ENCODE data around the gene RAB22A. TPM values are rescaled to one million over a fixed set of nuclear protein-coding genes. Genes with fewer than 3 reads are reported as not detected.
"Not testable (repeated sequence)": the region's sequence is repeated elsewhere in the genome, so short reads cannot be mapped to it uniquely, and the experiment has no call there.

Gene RAB22A
- polyA plus RNA-seq, 3 donors: 18.6 to 21.2 (median 19.0) TPM

DNA sequence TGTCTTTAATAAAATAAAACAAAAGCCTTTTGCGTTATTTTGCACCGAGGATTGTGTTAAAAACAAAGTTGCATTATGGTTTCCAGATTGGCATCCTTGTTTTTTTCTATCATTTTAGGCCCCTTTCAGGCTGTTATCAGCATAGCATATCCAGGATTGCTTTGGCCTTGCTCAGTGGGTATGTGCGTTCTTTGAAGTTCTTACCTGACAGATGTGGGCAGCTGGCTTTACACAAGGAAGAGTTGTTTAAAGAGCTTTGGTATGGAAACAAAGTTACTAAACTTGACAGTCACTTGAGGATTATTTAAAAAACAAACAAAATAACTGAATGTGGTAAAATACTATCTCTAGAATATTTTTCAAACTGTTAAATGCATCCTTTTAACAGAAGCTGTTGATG is 86.1 kb downstream of the RAB22A start:
- no peak for DNase-seq (ENCODE audit: extremely low read depth in 1 of 11, low read depth in 9 of 11, low spot score in 4 of 11)

DNA sequence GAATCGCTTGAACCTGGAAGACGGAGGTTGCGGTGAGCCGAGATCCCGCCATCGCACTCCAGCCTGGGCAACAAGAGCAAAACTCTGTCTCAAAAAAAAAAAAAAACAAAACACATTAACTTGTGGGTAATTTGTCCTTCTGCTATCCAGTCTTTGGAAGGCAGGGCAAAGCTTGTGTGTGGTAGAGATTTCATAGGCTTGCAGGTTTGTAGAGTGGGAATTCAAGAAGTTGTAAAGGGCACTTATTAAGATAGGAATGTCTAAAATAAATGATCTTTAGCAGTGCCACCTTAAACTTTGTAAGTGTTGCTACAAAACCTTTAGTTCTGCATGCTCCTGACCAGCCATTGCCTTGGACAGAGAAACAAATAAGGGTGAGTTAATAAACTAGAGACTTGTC is 87.9 kb downstream of the RAB22A start:
- DNase-seq (ENCODE audit: extremely low read depth in 1 of 11, low read depth in 9 of 11, low spot score in 4 of 11): no peak

DNA sequence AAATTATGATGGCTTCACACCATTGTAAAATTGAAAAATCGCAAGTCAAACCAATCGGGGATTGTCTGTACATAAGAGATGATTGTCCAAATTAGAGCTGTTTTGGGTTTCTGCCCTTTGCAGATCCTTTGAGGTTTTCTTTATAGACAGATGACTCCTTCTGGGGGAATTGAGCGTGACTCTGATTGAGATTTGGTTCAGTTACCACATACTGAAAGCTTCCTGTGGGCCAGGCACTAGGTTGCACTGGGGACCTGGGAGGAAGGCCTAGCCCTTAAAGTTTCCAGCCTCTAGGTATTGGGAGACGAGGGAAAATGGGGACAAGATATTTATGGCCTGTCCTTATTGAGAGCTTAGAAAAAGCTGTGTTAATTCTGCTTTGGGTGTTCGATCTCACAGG is 88.7 kb downstream of the RAB22A start:
- no peak for DNase-seq (ENCODE audit: extremely low read depth in 1 of 11, low read depth in 9 of 11, low spot score in 4 of 11)

DNA sequence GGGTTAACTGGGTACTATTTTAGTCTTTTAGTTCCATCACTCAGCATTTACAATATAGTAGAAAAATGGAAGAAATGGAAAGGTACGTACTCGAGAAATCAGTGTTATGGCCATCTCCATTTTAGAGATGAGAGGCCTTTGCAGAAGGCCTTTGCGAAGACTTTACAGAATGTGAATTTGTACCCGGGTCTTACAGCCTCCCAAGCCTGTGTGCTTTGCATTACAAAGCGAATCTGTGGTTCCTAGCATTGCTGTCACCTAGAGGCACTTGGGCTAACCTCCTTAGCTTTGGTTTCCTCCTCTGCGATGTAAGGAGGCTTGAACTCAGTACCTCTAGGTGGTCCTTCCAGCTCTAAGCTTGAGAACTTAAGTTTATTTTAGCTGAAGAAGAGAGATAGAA is 90.4 kb downstream of the RAB22A start:
- no peak for DNase-seq (ENCODE audit: extremely low read depth in 1 of 11, low read depth in 9 of 11, low spot score in 4 of 11)

DNA sequence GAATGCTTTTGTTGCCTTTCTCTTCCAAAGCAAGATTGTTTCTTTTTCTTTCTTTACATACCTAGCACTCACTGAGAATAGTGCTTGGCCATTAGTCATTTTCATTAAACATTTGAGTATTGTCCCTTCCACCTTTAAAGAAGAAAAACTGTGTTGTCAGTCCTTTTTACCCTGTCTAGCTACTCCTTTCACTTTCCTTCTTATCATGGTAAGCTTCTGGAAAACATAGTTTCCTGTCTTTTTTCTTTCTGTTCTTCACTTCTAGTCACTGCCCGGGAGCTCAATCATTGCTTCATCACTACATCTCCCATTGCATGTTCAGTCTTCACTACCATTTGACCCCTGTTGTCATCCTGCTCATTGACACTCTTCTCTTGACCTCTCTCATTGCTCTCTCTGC is 91.6 kb downstream of the RAB22A start:
- no peak for DNase-seq (ENCODE audit: extremely low read depth in 1 of 11, low read depth in 9 of 11, low spot score in 4 of 11)

DNA sequence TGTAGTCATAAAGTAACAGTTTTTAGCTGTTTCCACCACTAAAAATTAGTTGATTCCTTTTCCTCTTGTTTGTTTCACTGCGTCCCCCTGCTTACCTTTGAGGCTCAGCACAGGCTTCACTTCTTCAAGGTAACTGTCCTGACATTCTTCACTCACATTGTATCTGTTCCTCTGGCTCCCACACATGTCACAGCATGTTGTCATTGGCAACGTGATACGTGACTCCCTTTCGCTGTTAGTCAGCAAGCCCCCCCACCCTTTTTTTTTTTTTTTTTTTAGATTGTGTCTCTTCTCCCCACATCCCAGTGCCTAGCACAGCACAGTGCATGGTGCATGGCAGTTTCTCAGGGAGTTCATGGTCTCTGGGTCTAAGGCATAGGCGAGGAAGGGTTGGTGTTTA is 92.8 kb downstream of the RAB22A start:
- DNase-seq (ENCODE audit: extremely low read depth in 1 of 11, low read depth in 9 of 11, low spot score in 4 of 11): no peak

DNA sequence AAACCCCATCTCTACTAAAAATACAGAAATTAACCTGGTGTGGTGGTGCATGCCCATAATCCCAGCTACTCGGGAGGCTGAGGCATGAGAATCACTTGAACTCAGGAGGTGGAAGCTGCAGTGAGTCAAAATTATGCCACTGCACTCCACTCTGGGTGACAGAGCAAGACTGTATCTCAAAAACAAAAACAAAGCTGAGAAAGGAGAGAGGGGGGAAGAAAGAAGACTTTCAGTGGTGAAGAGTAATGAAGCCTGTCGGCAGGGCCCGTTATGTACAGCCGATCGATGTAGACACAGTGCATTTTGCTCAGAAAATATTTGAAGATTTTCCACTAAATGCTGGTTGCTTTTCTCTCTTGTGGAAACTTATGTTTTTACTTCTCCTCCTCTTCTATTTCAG is 93.3 kb downstream of the RAB22A start:
- DNase-seq (ENCODE audit: extremely low read depth in 1 of 11, low read depth in 9 of 11, low spot score in 4 of 11): no peak

DNA sequence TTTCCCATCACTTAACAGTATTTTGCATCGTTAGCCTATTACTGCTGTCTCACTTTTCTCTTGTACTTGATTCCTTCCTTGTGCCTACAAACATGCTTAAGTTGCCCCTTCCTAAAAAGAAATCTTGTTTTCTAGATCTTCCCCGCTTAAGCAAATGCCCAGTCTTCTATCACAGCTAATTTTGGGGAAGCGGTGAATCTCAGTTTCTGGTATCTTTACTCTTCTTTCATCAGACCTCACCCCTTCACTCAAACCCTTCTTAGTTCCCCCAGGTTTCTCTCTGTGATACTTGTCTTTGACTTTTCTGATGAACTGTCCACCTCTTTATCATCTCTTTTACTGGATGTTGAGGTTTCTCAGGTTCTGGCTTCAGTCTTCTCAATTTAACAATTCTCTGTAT is 93.8 kb downstream of the RAB22A start:
- no peak for DNase-seq (ENCODE audit: extremely low read depth in 1 of 11, low read depth in 9 of 11, low spot score in 4 of 11)

DNA sequence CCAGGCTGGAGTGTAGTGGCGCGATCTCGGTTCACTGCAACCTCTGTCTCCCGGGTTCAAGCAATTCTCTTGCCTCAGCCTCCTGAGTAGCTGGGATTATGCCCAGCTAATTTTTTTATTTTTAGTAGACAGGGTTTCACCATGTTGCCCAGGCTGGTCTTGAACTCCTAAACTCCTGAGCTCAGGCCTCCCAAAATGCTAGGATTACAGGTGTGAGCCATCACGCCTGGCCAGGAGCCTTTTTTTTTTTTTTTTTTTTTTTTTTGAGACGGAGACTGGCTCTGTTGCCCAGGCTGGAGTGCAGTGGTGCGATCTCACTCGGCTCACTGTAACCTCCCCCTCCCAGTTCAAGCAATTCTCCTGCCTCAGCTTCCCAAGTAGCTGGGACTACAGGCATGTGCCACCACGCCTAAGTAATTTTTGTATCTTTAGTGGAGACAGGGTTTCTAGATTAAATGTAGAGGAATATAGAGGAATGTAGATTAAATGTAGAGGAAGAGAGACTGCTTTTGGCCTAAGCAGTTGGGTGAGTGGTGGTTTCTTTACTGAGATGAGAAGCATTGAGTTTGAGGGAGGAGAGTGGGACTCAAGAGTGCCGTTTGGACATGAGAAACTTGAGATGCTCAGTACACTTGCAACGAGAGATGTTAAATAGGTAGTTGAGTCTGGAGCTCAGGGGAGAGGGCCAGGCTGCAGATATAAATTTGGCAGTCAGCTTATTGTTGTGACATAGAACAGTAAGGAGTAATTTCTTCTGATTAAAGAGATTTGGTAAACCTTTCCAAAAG is 96.2 kb downstream of the RAB22A start:
- no peak for DNase-seq (ENCODE audit: extremely low read depth in 1 of 11, low read depth in 9 of 11, low spot score in 4 of 11)

DNA sequence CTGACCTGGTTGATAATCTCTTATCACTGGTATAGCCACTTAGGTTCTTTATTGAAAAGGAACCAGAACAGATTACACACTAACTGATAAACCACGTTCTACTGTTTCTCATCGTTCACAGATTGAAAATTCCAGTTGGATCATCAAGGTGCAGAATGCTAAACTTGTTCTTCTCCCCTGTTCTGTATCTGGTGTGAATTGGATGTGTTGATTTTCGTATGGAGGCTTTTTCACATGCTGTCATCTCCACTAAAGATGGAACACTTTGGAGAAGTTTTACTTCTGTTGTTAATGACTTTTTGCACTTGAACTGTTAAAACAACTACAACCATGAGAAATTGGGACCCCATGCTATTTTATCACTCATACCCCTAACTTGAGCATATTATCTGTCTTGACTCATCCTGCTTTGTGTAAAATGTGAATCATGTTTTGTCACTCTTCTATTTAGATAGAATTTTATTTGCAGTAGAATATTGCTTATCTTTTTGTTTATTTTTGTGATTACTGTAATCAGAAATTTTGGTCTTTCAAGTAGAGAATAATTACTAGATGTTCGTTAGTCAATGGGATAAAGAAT is 97.0 kb downstream of the RAB22A start:
- no peak for DNase-seq (ENCODE audit: extremely low read depth in 1 of 11, low read depth in 9 of 11, low spot score in 4 of 11)

DNA sequence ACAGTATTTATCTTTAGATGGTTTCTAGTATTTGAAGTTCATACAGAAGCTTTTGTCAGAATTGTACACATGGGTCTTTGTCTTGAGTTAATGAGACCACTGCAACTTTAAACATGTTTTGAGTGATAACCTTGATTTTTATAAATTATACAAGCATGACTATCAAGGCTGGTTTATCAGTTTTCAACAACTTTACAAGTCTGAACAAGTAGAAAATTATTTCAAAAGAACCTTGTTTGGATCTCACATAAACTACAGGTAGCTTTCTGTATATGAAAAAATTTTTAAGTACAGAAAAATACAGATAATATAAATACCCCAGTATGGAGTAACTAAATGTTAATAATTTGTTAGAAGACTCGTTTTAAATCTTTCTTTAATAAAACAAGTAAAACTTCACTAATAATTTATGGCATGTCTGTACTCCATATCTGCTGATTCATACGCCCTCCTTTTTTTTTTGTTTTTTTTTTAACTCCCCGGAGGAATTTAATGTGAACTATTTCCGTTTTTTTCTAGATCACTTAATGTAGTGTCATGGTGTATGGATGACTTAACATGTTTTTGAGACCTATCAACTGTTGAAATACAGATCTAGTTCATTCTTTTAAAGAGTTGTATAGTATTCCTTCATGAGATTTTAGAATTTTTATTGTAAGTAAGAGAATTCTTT is 97.8 kb downstream of the RAB22A start:
- no peak for DNase-seq (ENCODE audit: extremely low read depth in 1 of 11, low read depth in 9 of 11, low spot score in 4 of 11)

DNA sequence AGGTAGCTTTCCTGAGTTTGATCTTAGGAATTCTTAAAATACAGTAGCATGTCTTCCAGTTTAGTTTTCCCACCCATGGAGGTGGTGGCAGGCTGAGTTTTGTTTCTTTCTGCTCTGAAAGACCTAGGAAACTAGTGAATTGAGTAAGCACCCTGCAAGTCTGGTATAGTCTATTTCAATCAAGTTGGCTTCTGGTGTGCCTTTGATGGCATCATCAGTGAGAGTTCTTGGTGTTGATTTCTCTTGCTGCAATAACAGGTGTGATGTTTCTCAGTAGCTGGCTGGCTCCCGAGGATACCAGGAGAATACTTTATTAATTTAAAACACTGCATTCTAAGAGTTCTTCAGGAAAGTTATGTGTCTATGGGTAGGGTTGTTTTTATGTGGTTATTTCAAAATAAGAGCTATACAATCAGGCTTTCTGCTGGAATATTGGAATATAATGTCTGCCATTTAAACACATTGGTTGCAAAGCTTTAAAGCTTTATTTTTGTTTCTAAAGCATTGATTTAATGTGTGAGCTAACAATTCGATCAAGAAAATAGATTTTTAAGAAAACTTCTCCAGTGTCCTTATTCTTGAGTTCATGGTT is 98.5 kb downstream of the RAB22A start:
- DNase-seq (ENCODE audit: extremely low read depth in 1 of 11, low read depth in 9 of 11, low spot score in 4 of 11): no peak

DNA sequence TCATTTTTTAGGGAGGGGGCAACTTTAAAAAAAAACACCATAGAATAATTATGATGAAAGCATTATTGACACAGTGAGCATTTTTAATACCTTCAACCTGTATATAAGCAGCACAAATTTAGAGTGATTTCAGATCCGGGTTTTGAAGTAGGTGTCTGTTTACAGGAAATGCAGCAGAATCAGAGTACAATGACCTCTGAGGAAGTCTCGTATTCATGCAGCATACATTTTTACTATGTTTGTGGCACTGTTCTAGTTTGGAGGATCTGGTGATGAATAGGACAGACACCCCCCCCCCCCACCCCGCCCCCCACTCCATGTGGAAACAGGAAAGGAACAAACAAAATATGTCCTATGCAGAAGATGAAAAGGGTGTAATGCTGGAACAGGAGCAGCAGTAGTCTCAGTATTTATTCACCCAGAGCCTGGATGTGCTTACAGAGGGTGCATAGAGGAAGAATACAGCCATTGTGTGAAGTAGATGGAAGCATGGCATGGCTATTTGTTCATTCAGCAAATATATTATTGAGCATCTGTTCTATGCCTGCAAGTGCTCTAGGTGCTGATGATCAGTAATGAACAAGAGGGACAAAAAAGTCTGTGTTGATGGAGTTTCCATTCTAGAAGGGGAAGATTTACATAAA is 99.2 kb downstream of the RAB22A start:
- DNase-seq (ENCODE audit: extremely low read depth in 1 of 11, low read depth in 9 of 11, low spot score in 4 of 11): no peak

DNA sequence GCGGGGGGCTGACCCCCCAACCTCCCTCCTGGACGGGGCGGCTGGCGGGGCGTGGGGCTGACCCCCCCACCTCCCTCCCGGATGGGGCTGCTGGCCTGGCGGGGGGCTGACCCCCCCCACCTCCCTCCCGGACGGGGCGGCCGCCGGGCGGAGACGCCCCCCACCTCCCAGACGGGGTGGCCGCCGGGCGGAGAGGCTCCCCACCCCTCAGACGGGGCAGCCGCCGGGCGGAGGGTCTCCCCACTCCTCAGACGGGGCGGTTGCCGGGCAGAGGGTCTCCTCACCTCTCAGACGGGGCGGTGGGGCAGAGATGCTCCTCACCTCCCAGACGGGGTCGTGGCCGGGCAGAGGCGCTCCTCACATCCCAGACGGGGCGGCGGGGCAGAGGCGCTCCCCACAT is 104.7 kb downstream of the RAB22A start:
- DNase-seq (ENCODE audit: extremely low read depth in 1 of 11, low read depth in 9 of 11, low spot score in 4 of 11): not testable (repeated sequence)

DNA sequence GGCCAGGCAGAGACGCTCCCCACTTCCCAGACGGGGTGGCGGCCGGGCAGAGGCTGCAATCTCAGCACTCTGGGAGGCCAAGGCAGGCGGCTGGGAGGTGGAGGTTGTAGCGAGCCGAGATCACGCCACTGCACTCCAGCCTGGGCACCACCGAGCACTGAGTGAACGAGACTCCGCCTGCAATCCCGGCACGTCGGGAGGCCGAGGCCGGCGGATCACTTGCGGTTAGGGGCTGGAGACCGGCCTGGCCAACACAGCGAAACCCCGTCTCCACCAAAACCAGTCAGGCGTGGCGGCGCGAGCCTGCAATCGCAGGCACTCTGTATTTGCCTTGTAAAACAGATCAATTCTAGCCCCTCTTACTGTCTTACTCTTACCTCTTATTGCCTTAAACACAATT is 105.3 kb downstream of the RAB22A start:
- DNase-seq (ENCODE audit: extremely low read depth in 1 of 11, low read depth in 9 of 11, low spot score in 4 of 11): not testable (repeated sequence)

DNA sequence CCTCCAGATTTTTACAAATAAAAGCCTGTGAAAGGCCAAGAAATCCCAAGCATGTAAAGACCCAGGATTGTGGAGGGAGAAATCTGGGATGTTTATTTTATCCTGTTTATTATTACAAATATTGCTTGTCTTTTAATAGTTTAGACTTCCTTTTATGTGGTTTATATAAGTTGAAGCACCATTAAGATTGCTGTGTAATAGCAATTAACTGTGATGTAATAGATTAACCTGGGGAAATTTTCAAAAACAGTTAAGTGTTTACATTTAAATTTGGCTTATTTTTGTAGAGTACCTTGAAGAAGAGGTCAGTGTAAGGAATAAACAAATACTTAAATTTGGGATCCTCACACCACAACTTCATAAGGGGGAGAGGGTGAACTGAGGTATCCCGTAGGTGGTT is 106.5 kb downstream of the RAB22A start:
- no peak for DNase-seq (ENCODE audit: extremely low read depth in 1 of 11, low read depth in 9 of 11, low spot score in 4 of 11)

DNA sequence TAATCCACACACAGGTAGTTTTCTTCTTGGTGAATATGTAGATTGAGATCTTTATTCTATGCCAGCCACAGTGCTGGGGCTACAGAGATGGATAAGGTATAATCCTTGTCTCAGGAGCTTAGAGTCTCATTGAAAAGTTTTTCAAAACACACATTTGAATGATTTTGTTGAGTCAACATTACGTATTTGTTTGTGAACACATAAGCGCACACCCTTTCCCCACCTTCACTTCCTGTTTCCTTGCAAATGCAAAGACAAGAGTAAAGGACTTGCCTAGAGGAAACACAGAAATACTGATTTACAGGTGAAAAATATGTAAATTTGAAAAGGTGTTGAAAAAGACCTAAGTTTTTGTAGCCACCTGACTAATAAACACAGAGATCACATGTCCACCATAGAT is 107.3 kb downstream of the RAB22A start:
- no peak for DNase-seq (ENCODE audit: extremely low read depth in 1 of 11, low read depth in 9 of 11, low spot score in 4 of 11)

Measured in renal cortex interstitium (tissue), 11 donors.